HG03135 (cell line): ENCODE data around the gene PAX9.

Experiments
- ATAC-seq: cut with Tn5 transposase; IDR thresholded peaks from one replicate; pipeline ENCODE4 v1.9.1; 2021; ENCODE audit warnings: mild to moderate bottlenecking, moderate library complexity; ENCODE audit not compliant: unreplicated experiment

Gene PAX9

DNA sequence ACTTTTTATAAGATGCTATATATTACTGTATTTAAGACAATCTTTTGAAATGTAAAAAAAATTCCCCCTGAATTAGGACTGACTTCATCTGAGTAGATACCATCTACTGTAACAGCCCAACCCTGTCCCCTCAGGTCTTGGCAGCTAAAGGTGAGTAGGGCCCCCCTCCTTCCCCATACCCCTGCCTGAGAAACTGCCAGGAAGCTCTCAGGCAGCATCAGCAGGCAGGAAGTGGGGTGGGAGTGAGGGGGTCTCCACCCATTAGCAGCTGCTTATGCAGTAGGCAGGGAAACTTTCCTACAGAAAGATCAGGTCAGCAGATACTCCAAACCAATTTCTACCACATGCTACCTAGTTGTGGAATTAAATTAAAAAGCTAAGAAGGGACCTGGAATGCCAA lies 62.5 kb downstream of the PAX9 start:
- ATAC-seq, result no peak

DNA sequence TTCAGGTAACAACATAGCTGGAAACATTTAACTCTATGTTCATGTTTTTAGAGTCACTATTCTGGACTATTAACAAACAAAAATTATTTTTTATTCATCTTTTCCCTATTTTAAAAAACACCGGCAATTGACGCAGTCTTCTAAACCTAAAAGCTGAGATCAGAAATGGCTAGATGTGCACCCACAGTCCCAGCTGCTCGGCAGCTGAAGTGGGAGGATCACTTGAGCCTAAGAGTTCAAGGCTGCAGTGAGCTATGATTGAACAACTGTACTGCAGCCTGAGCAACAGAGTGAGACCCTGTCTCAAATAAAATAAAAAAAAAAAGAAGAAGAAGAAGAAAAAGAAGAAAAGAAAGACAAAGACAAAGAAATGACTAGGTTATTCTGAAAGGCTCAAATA lies 64.5 kb downstream of the PAX9 start:
- no peak for ATAC-seq
